HG03039 (cell line): ENCODE results near the gene MORF4L1.
"Not testable (repeated sequence)": the region's sequence is repeated elsewhere in the genome, so short reads cannot be mapped to it uniquely, and the experiment has no call there.

Experiments used
- ATAC-seq: cut with Tn5 transposase; IDR thresholded peaks from one replicate; pipeline ENCODE4 v1.9.1; 2021; ENCODE audit warnings: mild to moderate bottlenecking, moderate library complexity; ENCODE audit not compliant: unreplicated experiment

The MORF4L1 gene

DNA sequence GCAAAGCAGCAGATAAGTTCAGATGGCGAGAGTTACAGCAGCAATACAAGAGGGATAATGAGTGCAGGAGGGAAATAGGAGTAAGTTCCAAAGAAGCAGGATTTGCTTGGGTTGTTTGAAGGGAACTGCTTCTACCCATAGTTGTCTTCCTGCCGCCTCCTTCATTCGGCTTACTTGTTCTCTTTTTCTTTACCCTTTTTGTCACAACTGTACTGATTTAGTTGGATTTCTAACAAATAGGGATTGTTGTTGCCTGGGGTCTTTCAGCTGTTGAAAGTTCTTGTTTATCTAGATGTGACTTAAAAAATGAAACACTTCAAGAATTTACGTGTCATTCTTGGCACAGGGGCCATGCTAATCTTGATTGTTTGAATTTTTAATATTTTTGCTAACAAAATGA is 25.9 kb downstream of the MORF4L1 start:
- ATAC-seq = no peak

- not testable (repeated sequence) for ATAC-seq
Measured at GRCh38 chr15:78900819-78901533, 28.3 kb downstream of the MORF4L1 start.

DNA sequence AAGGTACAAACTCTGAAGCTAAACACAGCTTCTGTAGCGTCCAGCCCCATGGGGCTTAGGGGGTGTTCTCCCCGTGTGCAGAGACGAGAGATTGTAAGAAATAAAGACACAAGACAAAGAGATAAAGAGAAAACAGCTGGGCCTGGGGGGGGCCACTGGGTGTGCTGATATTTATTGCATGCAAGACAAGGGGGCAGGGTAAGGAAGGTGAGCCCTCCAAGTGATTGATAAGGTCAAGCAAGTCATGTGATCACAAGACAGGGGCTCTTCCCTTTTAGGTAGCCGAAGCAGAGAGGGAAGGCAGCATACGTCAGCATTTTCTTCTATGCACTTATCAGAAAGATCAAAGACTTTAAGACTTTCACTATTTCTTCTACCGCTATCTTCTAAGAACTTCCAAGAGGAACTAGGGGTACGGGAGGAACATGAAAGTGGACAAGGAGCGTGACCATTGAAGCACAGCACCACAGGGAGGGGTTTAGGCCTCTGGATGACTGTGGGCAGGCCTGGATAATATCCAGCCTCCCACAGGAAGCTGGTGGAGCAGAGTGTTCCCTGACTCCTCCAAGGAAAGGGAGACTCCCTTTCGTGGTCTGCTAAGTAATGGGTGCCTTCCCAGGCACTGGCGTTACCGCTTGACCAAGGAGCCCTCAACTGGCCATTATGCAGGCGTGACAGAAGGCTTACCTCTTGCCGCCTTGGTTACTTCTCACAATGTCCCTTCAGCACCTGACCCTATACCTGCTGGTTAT is 29.8 kb downstream of the MORF4L1 start:
- ATAC-seq = not testable (repeated sequence)

- ATAC-seq = no peak
Measured at GRCh38 chr15:78904599-78905358, 32.1 kb downstream of the MORF4L1 start.

DNA sequence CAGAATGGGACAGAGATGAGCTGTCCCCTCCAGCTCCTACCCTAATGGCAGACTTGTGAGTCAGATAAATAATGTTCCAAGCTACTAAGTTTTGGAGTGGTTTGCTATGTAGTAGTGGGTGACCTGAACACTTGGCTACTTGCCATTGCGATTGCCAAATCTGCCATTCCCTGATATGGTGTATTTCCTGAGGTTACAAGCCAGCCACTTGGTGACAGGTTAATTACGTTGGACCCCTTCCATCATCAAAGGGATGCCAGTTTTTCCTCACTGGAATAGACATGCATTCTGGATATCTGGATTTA is 33.6 kb downstream of the MORF4L1 start:
- ATAC-seq = no peak

GRCh38 chr15:78907577-78907976 is 34.9 kb downstream of the MORF4L1 start:
- ATAC-seq = no peak

- ATAC-seq = no peak
Measured at GRCh38 chr15:78909160-78909695, 36.5 kb downstream of the MORF4L1 start.

GRCh38 chr15:78909791-78910228 is 37.1 kb downstream of the MORF4L1 start:
- ATAC-seq = no peak

GRCh38 chr15:78910271-78910670 is 37.6 kb downstream of the MORF4L1 start:
- ATAC-seq = no peak

DNA sequence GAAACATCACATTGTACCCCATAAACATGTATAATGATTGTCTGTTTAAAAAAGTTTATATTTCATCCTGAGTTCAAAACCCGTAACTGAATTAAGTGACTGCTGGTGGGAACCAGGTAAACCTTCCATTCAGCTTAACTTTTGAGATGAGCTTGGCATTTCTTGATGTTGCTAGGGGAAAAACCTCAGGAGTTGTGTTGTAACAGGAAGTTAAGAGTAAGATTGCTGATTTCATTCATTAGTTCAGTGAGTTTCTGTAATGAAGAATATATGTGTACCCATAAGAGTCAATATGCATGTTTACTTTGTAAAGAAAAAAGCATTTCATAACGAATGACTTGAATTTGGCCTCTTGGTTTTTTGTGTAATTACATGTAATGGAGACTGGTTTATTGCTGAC is 39.6 kb downstream of the MORF4L1 start:
- no peak for ATAC-seq

DNA sequence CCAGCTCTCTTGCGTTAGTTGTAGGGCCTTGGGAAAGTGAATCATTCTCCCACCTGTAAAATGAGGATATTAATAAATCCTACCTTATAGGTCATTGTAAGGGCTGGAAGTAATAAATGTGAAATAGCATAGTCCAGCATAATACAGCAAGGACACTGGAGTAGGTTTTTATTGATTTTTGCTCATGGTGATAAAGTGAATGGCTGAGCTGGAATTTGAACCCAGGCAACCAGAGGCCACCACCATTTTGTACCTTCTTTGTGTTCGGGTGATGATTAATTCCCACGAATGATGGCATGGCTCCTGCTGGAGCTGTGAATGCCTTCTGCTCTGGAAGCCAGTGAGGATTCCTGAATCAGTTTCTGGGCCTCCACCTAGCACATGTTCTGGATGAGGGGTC is 40.3 kb downstream of the MORF4L1 start:
- ATAC-seq = no peak

DNA sequence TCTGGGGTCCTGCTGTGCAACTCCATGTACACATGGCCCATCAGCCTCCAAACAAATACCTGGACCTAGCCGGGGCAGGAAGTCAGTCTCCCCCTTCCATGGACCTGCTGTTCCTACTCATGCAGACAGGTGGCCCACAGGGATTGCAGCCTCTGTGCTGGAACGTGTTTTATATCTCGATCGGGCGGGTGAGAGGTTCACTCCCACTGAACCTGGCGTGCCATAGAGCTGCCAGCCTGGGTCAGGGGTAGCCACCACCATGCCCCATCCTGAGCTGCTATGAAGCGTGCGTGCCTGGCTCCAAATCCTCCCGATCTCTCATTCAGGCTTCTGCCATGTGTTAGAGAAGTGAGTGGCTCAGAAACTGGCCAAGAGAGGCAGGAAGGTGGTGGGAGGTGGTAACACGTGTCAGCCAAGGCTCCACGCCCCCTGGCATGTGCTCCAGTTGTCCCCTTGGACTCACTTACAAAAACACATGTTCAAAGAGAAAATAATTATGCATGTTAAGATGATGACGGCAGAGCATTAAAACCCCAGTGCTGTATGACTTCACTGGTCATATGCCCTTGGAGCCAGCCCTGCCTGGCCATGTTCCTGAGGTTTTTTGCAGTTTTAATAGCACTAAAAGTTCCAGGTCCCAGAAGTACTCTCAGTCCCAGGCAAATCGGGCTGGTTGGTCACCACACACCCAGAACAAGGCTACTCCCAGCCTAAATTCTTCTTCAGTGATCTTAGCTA is 41.5 kb downstream of the MORF4L1 start:
- no peak for ATAC-seq

DNA sequence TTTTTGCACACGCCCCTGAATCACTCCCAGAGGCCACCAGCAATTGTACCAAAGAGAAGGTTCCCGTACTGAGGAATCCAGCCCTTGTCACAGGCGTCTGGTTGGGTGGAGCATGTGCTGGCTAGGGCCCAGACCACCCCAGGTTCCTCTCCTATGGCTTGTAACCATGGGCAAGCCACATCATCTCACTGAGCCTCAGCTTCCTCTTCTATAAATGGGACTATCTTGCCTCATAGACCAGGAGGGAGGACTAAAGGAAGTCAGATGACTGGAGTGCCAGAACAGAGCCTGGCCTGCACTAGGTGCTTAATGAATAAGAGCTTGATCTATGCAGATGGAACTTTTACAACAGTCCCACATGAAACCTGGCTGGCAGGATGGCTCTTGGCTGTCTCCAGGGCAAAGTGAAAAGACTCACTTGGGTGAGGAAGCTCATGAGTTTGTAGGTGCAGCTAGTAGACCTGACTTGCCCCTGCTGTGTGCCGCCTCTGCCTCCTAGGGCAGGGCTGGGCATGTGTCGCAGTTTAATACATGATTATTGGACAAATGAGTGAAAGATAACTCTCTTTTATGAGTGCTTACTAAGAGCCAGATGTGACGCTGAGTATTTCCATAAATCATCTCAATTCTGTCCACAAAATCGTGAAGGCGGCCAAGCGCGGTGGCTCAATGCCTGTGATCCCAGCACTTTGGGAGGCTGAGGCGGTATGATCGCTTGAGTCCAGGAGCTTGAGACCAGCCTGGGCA is 42.8 kb downstream of the MORF4L1 start:
- no peak for ATAC-seq

- no peak for ATAC-seq
Measured at GRCh38 chr15:78916088-78916487, 43.4 kb downstream of the MORF4L1 start.

DNA sequence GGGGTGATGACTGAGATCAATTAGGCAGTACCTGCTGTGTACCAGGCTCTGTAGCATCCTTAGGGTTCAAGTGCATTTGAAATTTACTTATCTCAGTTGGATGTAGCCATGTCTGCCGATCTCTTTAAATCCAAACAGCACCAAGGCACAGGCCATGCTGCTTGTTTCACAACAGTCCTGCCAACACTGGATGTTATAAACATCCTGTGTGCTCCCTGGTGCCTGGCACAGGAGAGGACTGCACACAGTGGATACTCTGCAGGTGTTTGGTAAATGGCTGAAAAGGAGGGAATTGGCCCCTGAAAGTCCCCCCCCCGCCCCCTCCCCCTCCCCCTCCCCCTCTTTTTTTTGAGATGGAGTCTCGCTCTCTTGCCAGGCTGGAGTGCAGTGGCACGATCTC is 45.2 kb downstream of the MORF4L1 start:
- ATAC-seq = no peak

DNA sequence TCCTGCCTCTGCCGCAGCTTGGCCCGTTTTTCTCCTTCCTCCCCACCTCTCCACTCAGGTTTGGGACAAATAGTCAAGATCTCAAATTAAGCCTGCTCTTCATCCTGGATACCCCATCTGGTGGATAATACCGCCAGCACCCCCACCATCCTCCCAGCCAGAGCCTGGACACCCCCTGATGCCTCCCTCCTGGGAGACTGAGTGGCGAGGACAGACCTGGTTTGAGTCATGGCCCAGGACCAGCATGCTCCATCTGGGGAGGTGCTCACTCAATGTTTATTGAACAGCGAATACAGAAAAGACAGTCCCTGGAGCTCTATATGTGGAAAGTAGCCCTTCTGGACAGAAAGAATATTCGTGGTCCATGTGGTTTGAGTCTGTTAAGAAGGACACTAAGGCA is 48.8 kb downstream of the MORF4L1 start:
- no peak for ATAC-seq

GRCh38 chr15:78921940-78922339 is 49.2 kb downstream of the MORF4L1 start:
- no peak for ATAC-seq

DNA sequence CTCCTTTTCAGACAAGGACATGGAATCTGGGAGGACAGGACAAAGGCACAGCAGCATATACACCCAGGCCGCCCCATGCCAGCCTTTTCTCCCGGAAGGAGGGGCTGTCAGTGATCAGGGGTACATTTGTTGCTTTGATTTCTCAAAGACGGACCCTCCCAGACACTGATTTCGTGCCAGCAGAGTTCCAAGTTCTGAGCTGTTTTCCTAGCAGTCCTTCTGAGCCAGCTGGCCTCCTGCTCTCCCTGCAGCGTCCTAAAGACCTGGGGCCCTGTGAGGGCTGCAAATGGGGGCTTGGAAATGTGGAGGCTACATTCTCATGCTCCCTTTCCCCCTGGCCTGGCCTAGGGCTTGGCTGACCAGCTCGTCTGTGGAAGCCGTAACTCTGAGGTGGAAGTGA is 49.8 kb downstream of the MORF4L1 start:
- no peak for ATAC-seq

- no peak for ATAC-seq
Measured at GRCh38 chr15:78923015-78923414, 50.3 kb downstream of the MORF4L1 start.
